Gastroesophageal sphincter (tissue), 4 donors: ENCODE data around the gene BTBD9. TPM values are rescaled to one million over a fixed set of nuclear protein-coding genes. Genes with fewer than 3 reads are reported as not detected.

Experiments
- ATAC-seq: fragments of 150-250 bp; one replicate; pipeline ENCODE4 v1.9.1; 2016; ENCODE audit warnings: mild to moderate bottlenecking, moderate library complexity
- H3K27ac ChIP-seq, 4 donors: fragments of 200-600 bp; sonication (generic) in 3 of 4; 1 replicate in 3 of 4; 2 replicates in 1 of 4; pipeline ENCODE4 v1.5.1; 2016 to 2019
- H3K27me3 ChIP-seq: fragments of 200-600 bp; sonication (generic); one replicate; pipeline ENCODE4 v1.5.1; 2019
- H3K36me3 ChIP-seq, 2 donors: fragments of 200-600 bp; sonication (generic); one replicate each; pipeline ENCODE4 v1.5.1; 2019; ENCODE audit warnings: control low read depth in 1 of 2
- H3K4me1 ChIP-seq, 3 donors: fragments of 200-600 bp; sonication (generic); 1 replicate in 2 of 3; 2 replicates in 1 of 3; pipeline ENCODE4 v1.5.1; 2016 to 2019; ENCODE audit warnings: control low read depth in 2 of 3
- H3K4me3 ChIP-seq, 2 donors: fragments of 200-600 bp; sonication (generic); one replicate each; pipeline ENCODE4 v1.5.1; 2019; ENCODE audit warnings: mild to moderate bottlenecking in 1 of 2, moderate library complexity in 1 of 2
- H3K9me3 ChIP-seq, 3 donors: fragments of 200-600 bp; sonication (generic); one replicate each; pipeline ENCODE4 v1.5.1; 2017 to 2019; ENCODE audit warnings: control low read depth in 2 of 3
- EP300 ChIP-seq: sonication (generic); formaldehyde crosslinking; IDR thresholded peaks from one replicate; pipeline ENCODE4 v1.6.1; 2017; ENCODE audit warnings: antibody characterized with exemption, mild to moderate bottlenecking
- POLR2A ChIP-seq, 2 donors: fragments of 450-650 bp; IDR thresholded peaks; one replicate each; pipeline ENCODE4 v1.6.1; 2017; ENCODE audit warnings: antibody characterized with exemption in 2 of 2, mild to moderate bottlenecking in 2 of 2, moderate library complexity in 1 of 2
- POLR2AphosphoS5 ChIP-seq: sonication (generic); formaldehyde crosslinking; IDR thresholded peaks from one replicate; pipeline ENCODE4 v1.6.1; 2017; ENCODE audit warnings: antibody characterized with exemption
- WGBS, 2 donors: methylation state at CpG; one replicate each; pipeline ENCODE4 v1.1.5; 2018; ENCODE audit warnings: low coverage in 1 of 2; 5-methylcytosine and 5-hydroxymethylcytosine counted together
- small RNA-seq, 4 donors: library from RNA; depleted of rRNA; stranded (forward); fragments of <200 nt; gene quantifications; one replicate each; pipeline ENCODE3, GENCODE V24; 2016
- total RNA-seq, 4 donors: library from RNA; depleted of rRNA; stranded (reverse); fragments of >200 nt; gene quantifications; one replicate each; pipeline ENCODE4 v1.1.0, GENCODE V29; 2016
- TF ChIP-seq, protein P1 (sequence below), 4 experiments: fragments of 200-600 bp in 2 of 4; fragments of 450-650 bp in 2 of 4; sonication (generic) in 1 of 4; IDR thresholded peaks; one replicate each; pipeline ENCODE4 v1.5.1; 2017 to 2019; ENCODE audit warnings: antibody characterized with exemption in 4 of 4, mild to moderate bottlenecking in 2 of 4, moderate library complexity in 2 of 4

The BTBD9 gene
- total RNA-seq, 4 donors from 2014 or later: 11.3 to 18.9 (median 13.8) TPM

DNA sequence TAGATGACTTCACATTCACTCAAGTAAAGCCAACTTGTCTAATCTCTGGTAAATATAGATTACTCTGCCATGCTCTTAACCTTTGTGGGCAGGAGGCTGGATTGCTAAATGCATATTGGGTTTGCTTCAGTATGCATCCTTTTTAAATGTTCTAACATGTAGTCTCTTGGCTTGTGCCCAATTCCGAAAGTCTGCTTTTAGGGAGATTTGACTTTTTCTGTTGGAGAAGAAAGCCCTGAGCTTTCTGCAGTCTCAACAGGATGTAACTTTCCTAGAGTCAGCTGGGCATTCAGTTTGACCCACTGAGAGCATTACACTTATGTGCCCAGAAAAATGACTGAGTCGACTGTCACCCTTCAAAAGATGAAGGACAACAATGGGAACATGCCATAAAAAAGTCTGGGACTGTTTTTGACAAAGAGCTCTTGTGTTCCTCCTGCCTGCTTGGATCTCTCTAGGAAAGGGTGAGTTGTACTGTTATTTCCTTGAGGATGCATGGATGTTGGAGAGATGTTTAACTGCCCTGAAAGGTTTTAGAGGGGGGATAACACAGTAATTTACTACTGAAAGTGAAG is 520.9 kb downstream of the BTBD9 start:
- Histone ChIP-seq H3K36me3 (peaks cover 2 to 43% of the 10 kb centered on the region in 2 donors), H3K4me1 (peaks cover 0 to 17% (median 0%) of the 10 kb centered on the region in 3 donors), H3K27ac (no peak overlapping the region), H3K9me3 (no peaks in the 10 kb centered on the region), H3K27me3 (no peaks in the 10 kb centered on the region), H3K4me3 (no peak overlapping the region)
- WGBS, 2 donors: 60% methylated on average over 1 of the region's 2 CpGs; no CpG with 5 or more reads in 1 of the 2 donors
- no peak for ATAC-seq
- TF ChIP-seq POLR2AphosphoS5: no peak
- TF ChIP-seq, protein P1, sequence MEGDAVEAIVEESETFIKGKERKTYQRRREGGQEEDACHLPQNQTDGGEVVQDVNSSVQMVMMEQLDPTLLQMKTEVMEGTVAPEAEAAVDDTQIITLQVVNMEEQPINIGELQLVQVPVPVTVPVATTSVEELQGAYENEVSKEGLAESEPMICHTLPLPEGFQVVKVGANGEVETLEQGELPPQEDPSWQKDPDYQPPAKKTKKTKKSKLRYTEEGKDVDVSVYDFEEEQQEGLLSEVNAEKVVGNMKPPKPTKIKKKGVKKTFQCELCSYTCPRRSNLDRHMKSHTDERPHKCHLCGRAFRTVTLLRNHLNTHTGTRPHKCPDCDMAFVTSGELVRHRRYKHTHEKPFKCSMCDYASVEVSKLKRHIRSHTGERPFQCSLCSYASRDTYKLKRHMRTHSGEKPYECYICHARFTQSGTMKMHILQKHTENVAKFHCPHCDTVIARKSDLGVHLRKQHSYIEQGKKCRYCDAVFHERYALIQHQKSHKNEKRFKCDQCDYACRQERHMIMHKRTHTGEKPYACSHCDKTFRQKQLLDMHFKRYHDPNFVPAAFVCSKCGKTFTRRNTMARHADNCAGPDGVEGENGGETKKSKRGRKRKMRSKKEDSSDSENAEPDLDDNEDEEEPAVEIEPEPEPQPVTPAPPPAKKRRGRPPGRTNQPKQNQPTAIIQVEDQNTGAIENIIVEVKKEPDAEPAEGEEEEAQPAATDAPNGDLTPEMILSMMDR (IDR thresholded peaks at IDR 0.05): no peak
- no peak for TF ChIP-seq EP300
- TF ChIP-seq POLR2A (IDR thresholded peaks at IDR 0.05): no peak

Small RNAs within 50 kb of the gene (small RNA-seq; reads per million reads assigned to genes)
- gene RF00019: 0 reads per million in 4 donors
- 0 reads per million in 4 donors for gene RF00279

Other genes starting within 250 kb of the BTBD9 start
- 100 to 1,000 TPM in 1 of 4 donors, 10 to 100 TPM in 3; 72.3 to 109 (median 84.3) TPM for gene GLO1, start 63.2 kb upstream of the BTBD9 start, total RNA-seq
- not detected for gene DNAH8, start 75.4 kb upstream of the BTBD9 start, total RNA-seq